ENCODE results near the gene DLGAP1.

- TF ChIP-seq ZNF561 (tag by site-specific recombination; IDR thresholded peaks at IDR 0.05; ENCODE audit: borderline replicate concordance) (no peak), ZEB2 (tag by site-specific recombination; IDR thresholded peaks at IDR 0.05) (no peak), CTCF (tag by site-specific recombination; IDR thresholded peaks at IDR 0.05) (no peak), ZNF140 (tag by site-specific recombination; IDR thresholded peaks at IDR 0.05) (no peak)
Observed at GRCh38 chr18:4384932-4385331, 70.2 kb downstream of the DLGAP1 start.
